ENCODE data around the gene AEBP1.

- TF ChIP-seq POLR2AphosphoS5 (IDR thresholded peaks at IDR 0.05; ENCODE audit: low read depth, low read length) = no peak
- no peak for TF ChIP-seq SIN3A (IDR thresholded peaks at IDR 0.05; ENCODE audit: borderline replicate concordance, insufficient read depth, low read length)
- TF ChIP-seq REST (IDR thresholded peaks at IDR 0.05; ENCODE audit: insufficient read depth in 1 of 2, low read depth in 2 of 2, low read length in 2 of 2) = no peak
- TF ChIP-seq FOXP2 (optimal IDR thresholded peaks at IDR 0.05; ENCODE audit: borderline replicate concordance, extremely low read depth, extremely low read length, insufficient read depth) = no peak
Observed at GRCh38 chr7:44131173-44132029, 27.3 kb downstream of the AEBP1 start.
